Astrocyte of the spinal cord (primary cell): ENCODE results near the gene NFATC4.

Experiments used
- DNase-seq: peaks from one replicate; pipeline ENCODE4 v3.0.0; 2011; ENCODE audit warnings: low read depth, low spot score
- H3K4me3 ChIP-seq: 2 replicates; pipeline ENCODE4 v1.5.1; 2011; ENCODE audit warnings: low read depth, mild to moderate bottlenecking, low read length, moderate library complexity
- CTCF ChIP-seq: IDR thresholded peaks from 2 replicates; pipeline ENCODE4 v1.5.1; 2012; ENCODE audit warnings: low read depth, mild to moderate bottlenecking, low read length, inconsistent platforms
- in situ Hi-C: cut with HindIII; loops from 2 replicates; pipeline ENCODE4 v1.10.0; 2017; ENCODE audit warnings: low sequenced_read_pairs

Gene NFATC4

GRCh38 chr14:24378327-24378726 is 10.3 kb downstream of the NFATC4 start:
- in situ Hi-C loops = no loop called here
- no peak for DNase-seq
- TF ChIP-seq CTCF = no peak
- no peak overlapping the region for H3K4me3 ChIP-seq

GRCh38 chr14:24378981-24379906 is 11.3 kb downstream of the NFATC4 start:
- in situ Hi-C loops = no loop called here
- DNase-seq = no peak
- no peak for TF ChIP-seq CTCF
- H3K4me3 ChIP-seq = no peak overlapping the region

GRCh38 chr14:24379907-24380730 is 12.1 kb downstream of the NFATC4 start:
- in situ Hi-C loops = no loop called here
- DNase-seq = no peak
- H3K4me3 ChIP-seq = no peak overlapping the region

GRCh38 chr14:24381363-24382063 is 13.5 kb downstream of the NFATC4 start:
- TF ChIP-seq CTCF = no peak
- in situ Hi-C loops = no loop called here
- no peak for DNase-seq
- no peak overlapping the region for H3K4me3 ChIP-seq

More at GRCh38 chr14:24379907-24380730, 12.1 kb downstream of the NFATC4 start:
- TF ChIP-seq CTCF = no peak

- no peak for TF ChIP-seq CTCF
- H3K4me3 ChIP-seq = no peak overlapping the region
- in situ Hi-C loops = no loop called here
- DNase-seq = no peak
Measured at GRCh38 chr14:24382064-24382371, 14.0 kb downstream of the NFATC4 start.

GRCh38 chr14:24384169-24384568 is 16.2 kb downstream of the NFATC4 start:
- H3K4me3 ChIP-seq = no peak overlapping the region
- in situ Hi-C loops = no loop called here
- no peak for TF ChIP-seq CTCF
- DNase-seq = no peak
